T47D (cell line): ENCODE results near the gene GALK2.
"Not testable (repeated sequence)": the region's sequence is repeated elsewhere in the genome, so short reads cannot be mapped to it uniquely, and the experiment has no call there.

Experiments
- DNase-seq, 2 experiments: peaks; one replicate each; pipeline versions ENCODE4 v3.0.0 to v3.0.0-alpha.2; 2011 to 2012; ENCODE audit warnings: low read depth in 1 of 2, low spot score in 1 of 2
- JUND ChIP-seq: IDR thresholded peaks from 2 replicates; pipeline ENCODE4 v1.6.1; 2012; ENCODE audit warnings: low read depth
- in situ Hi-C: cut with HindIII; loops from 2 replicates; pipeline ENCODE4 v1.10.0; 2016; ENCODE audit warnings: low sequenced_read_pairs, low pct_unique_long_range_greater_than_20kb

GALK2 gene

DNA sequence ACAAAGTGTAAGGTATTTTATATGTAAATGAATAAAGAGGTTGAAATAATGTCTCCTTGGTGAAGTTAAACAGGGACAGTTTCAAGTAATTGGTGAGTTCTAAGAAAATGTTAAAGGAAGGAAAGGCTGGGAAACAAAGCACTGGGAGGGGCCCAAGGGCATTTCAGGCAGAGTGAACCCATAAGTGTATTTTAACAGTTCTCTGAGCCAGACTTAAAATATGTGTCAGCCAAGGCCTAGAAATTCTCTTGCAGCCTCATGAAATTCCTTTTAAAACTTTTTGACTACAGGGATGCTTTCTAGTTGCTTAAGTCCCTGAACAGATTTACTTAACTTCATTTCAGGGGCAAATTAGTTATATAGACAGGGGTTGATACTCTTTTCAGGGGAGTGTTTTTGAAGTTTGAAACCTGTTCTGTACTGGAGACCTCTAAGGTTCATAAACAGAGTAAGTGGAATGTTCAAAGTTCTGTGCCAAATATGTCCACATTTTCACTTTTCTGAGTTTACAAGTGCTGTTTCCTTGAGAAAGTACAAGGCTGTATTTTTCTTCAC, 77.6 kb downstream of the GALK2 start:
- in situ Hi-C loops: no loop called here
- no peak for DNase-seq
- TF ChIP-seq JUND: no peak

DNA sequence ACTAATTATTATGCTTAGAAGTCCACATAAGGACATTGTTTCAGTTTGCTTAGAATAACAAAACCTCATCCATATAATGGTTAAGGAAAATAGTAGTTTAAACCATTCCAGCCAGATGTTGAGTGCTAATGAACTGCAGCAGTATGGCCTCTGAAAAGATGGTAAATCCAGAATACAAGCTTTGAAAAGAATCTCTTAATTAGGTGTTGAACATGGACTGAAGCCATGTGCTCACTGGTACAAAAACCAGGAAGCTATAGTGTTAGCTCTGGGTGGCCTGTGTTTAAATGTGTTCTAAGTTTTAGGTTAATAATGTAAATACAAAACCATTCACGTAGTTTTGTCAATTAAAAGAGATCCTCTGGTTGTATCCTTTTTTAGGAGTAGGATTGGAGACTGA, 78.2 kb downstream of the GALK2 start:
- in situ Hi-C loops: no loop called here
- no peak for DNase-seq
- no peak for TF ChIP-seq JUND

DNA sequence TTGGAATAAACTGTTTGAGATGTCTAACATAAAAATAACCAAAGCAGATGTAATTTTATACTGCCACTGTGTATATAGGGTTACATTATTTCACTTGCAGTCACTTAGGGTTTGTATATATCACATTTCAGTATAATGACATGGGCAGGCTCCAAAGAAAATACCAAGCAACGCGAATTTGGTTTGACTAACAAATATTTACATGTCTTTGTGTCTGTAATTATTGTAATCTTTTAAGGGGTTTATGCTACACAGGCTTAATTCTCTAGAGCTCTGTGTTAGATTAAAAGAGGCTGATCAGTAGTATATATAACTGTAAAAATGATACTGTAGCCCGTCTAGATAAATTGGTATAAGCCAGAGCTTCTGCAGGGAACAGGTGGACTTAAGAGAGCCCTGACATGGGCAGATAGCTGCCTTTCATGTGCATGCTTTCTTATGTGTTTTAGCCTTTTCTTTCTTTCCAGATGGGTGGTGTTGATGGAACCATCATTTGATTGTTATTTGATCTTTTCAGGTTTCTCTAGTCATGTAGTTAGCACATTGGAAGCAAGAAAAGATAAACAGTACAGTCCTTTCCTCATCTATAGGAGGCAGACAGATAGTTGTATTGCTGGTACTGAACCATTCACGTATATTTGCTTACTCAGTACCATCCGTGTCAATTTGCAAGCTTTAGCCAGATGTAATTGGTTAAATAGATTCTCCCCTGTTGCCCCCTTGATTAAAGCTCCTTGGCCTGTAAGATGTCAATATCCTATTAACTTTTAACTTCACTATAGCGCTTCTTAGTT, 86.1 kb downstream of the GALK2 start:
- peak in 1 of 2 experiments; percentile 4 for DNase-seq
- TF ChIP-seq JUND: no peak
- in situ Hi-C loops: no loop called here

DNA sequence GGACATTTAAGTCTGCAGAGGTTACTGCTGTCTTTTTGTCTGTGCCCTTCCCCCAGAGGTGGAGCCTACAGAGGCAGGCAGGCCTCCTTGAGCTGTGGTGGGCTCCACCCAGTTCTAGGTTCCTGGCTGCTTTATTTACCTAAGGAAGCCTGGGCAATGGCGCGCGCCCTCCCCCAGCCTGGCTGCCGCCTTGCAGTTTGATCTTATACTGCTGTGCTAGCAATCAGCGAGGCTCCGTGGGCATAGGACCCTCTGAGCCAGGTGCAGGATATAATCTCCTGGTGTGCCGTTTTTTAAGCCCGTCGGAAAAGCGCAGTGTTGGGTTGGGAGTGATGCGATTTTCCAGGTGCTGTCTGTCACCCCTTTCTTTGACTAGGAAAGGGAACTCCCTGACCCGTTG, 95.1 kb downstream of the GALK2 start:
- DNase-seq, in situ Hi-C loops: not testable (repeated sequence)

- DNase-seq: no peak
- no peak for TF ChIP-seq JUND
- in situ Hi-C loops: no loop called here
Measured at GRCh38 chr15:49265911-49266310, 95.9 kb downstream of the GALK2 start.

DNA sequence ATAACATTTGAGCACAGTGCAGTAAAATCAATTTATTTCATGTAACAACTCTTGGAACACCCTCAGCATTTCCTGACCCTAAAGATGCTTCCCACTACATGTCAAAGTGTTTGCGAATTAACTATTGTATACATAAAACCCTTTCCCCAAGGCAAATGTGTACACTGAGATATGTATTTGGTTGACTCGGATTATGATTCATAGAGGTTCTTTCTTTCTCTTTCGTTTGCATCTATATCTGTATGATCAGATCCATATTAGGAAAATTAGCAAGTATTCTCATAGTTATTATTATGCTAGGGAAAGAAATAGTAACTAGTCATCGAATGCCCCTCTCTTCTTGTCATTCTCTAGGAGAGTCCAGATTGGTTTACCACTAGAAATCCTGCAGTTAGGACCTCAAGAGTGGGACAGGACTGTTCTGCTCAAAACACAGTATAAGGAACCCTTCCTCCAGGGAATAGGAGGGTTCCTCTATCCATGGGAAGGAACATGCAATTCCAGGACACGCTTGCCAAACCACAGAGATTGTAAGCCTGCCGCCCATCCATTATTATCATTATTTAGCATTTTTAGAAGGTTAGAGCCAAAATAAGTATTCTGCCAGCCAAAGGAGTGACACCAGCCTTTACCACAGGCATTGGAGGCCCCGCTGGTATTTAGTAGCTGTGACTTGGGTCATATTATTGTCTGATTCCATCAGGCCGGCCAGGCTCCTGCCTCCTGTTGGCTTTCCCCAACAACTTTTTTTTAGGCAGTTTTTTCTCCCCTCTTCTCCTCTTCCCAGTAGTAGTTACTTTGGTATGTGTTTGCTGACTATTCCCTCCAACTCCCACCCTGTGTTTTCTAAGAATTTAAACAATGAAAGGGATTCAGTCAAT, 100.7 kb downstream of the GALK2 start:
- in situ Hi-C loops: no loop called here
- TF ChIP-seq JUND: no peak
- DNase-seq: no peak

DNA sequence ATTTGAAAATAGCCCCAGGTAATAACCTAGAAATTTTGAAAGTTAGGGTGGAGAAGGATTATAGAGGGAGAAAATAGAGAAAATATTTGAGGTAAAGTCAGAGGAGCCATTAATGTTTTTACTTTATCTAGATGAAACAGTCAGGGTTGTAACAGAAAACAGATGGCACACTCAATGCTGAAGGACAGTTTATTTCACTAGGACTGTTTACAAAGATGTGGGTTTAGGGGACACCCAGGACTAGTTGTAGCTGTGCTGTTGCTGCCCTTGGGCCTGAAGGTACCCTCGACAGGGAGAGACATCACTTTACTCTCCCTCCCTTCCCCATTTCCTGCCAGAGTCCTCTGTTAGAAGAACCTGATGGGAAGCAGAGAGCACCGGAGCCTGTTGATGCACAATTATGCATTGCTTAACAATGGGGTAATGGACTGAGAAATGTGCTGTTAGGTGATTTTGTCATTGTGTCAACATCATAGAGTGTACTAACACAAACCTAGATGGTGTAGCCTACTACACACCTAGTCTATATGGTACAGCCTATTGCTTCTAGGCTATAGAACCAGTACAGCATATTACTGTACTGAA, 103.8 kb downstream of the GALK2 start:
- no peak for TF ChIP-seq JUND
- no peak for DNase-seq
- in situ Hi-C loops: no loop called here

DNA sequence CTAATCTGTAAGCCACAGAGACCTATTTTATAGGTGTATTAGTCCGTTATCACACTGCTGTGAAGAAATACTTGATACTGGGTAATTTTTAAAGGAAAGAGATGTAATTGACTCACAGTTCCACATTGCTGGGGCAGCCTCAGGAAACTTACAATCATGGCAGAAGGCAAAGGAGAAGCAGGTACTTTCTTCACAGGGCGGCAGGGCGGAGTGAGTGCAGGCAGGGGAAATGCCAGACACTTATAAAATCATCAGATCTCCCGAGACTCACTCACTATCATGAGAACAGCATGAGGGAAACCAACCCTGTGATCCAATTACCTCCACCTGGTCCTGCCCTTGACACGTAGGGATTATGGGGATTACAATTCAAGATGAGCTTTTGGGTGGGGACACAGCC, 108.7 kb downstream of the GALK2 start:
- no peak for TF ChIP-seq JUND
- DNase-seq: no peak
- in situ Hi-C loops: no loop called here

DNA sequence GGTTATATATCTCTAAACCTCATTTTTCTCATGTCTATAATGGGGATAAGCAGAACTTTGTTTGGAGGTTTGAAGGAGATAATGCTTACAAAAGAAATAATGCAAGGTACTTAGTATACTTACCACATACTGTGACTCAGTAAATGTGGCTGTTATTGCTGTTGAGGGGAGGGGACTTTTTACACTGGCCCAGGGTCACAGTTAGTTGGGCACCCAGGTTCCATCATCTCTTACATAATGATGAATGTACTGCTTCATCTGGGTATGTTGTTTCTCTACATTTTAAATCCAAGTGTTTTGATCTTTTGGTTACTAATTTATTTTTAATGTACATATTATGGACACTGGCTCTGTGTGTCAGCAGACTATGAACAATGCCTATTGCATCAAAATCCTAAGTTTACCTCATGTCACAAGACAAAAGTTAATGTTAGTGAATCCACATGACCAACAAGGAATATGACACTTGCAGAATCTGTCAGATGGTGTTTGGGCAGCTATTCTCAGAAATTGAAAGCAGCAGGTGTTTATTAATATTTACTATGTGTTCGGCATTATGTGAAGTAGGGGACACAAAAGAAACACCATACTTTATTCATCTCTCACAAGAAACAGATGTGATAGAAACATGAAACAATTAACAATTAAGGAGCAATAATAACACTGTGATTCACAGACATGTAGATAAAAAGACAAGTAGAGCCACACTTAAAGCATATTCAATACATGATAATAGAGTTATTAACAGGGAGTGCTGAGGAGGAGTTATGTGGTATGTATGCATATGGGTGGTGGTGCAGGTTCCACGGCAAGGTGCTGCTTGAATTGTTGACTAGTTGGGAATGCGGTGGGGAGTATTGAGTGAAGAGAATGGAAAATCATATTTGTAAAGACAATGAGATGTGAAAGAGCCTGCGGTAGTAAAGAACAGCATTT, 109.7 kb downstream of the GALK2 start:
- no peak for TF ChIP-seq JUND
- in situ Hi-C loops: no loop called here
- no peak for DNase-seq

DNA sequence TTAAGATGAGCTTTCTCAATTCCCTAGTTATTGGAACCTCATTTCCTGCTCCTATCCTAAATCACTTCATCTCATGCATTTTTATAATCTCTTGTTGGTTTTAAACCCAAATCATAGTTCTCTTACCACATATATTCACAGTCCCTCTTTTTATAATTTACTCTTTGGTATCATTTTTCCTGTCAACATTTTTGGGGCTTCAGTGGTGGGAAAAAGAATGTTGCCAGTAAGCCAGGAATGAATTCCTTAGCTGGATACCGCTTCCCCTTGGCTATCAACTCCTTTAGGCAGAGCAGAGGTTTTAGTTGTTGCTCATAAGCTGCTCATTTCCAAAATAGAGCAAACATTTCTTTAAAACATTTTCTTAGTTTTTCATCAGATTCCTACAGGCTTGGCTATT, 112.3 kb downstream of the GALK2 start:
- no peak for TF ChIP-seq JUND
- no peak for DNase-seq
- in situ Hi-C loops: no loop called here

- DNase-seq: no peak
- no peak for TF ChIP-seq JUND
- in situ Hi-C loops: no loop called here
Measured at GRCh38 chr15:49286649-49287404, 116.8 kb downstream of the GALK2 start.
